GM23248 (cell line): ENCODE measurements around the gene PPP1R37. TPM values are rescaled to one million over a fixed set of nuclear protein-coding genes. Genes with fewer than 3 reads are reported as not detected.

ENCODE experiments used
- DNase-seq: peaks from one replicate; pipeline ENCODE4 v3.0.0-alpha.2; 2015
- H2AFZ ChIP-seq: fragments of 200-600 bp; sonication (generic); 2 replicates; pipeline ENCODE4 v1.6.1; 2016; ENCODE audit warnings: antibody characterized with exemption
- H3F3A ChIP-seq: fragments of 200-600 bp; sonication (generic); 2 replicates; pipeline ENCODE4 v1.6.1; 2016; ENCODE audit warnings: mild to moderate bottlenecking, antibody characterized with exemption, mixed run types; ENCODE audit not compliant: insufficient read depth
- H3K27ac ChIP-seq: fragments of 200-600 bp; sonication (generic); 2 replicates; pipeline ENCODE4 v1.5.1; 2016; ENCODE audit warnings: mild to moderate bottlenecking
- H3K27me3 ChIP-seq: fragments of 200-600 bp; sonication (generic); replicated peaks from 2 replicates; pipeline ENCODE4 v1.6.1; 2016; ENCODE audit warnings: mild to moderate bottlenecking; ENCODE audit not compliant: insufficient read depth
- H3K36me3 ChIP-seq: fragments of 200-600 bp; sonication (generic); 2 replicates; pipeline ENCODE4 v1.6.1; 2016; ENCODE audit warnings: low read depth, mild to moderate bottlenecking
- H3K4me1 ChIP-seq: fragments of 200-600 bp; sonication (generic); 2 replicates; pipeline ENCODE4 v1.6.1; 2016; ENCODE audit warnings: mild to moderate bottlenecking; ENCODE audit not compliant: insufficient read depth
- H3K4me2 ChIP-seq: fragments of 200-600 bp; sonication (generic); one replicate; pipeline ENCODE4 v1.6.1; 2016; ENCODE audit warnings: mild to moderate bottlenecking; ENCODE audit not compliant: unreplicated experiment
- H3K4me3 ChIP-seq: fragments of 200-600 bp; sonication (generic); 2 replicates; pipeline ENCODE4 v1.5.1; 2016; ENCODE audit warnings: mild to moderate bottlenecking
- H3K79me2 ChIP-seq: fragments of 200-600 bp; sonication (generic); 2 replicates; pipeline ENCODE4 v1.6.1; 2016; ENCODE audit warnings: mild to moderate bottlenecking; ENCODE audit not compliant: insufficient read depth
- H3K9ac ChIP-seq: fragments of 200-600 bp; sonication (generic); 2 replicates; pipeline ENCODE4 v1.6.1; 2016; ENCODE audit warnings: mild to moderate bottlenecking
- H3K9me2 ChIP-seq: fragments of 200-600 bp; sonication (generic); 2 replicates; pipeline ENCODE4 v1.6.1; 2016; ENCODE audit warnings: mixed run types, mild to moderate bottlenecking, moderate library complexity; ENCODE audit not compliant: insufficient read depth
- H3K9me3 ChIP-seq: fragments of 200-600 bp; sonication (generic); one replicate; pipeline ENCODE4 v1.6.1; 2017; ENCODE audit warnings: low read depth
- H4K20me1 ChIP-seq: fragments of 200-600 bp; sonication (generic); 2 replicates; pipeline ENCODE4 v1.6.0; 2016; ENCODE audit not compliant: insufficient read depth
- EZH2 ChIP-seq: fragments of 200-600 bp; sonication (generic); IDR thresholded peaks from 2 replicates; pipeline ENCODE4 v1.6.1; 2018; ENCODE audit warnings: antibody characterized with exemption, mild to moderate bottlenecking; ENCODE audit not compliant: insufficient read depth, poor library complexity, severe bottlenecking
- EZH2phosphoT487 ChIP-seq: fragments of 200-600 bp; sonication (generic); IDR thresholded peaks from 2 replicates; pipeline ENCODE4 v1.6.1; 2018; ENCODE audit warnings: antibody characterized with exemption, moderate library complexity, mild to moderate bottlenecking, low read depth; ENCODE audit not compliant: insufficient read depth
- WGBS, 2 experiments: methylation state at CpG; one replicate each; pipeline ENCODE4 v1.1.6; 2015 to 2017; ENCODE audit warnings: low lambda C conversion rate in 2 of 2, low coverage in 1 of 2; ENCODE audit errors: missing lambda C conversion rate in 2 of 2; 5-methylcytosine and 5-hydroxymethylcytosine counted together
- in situ Hi-C: fragments of 300-500 bp; cut with MboI; formaldehyde crosslinking; loops from 2 replicates; pipeline ENCODE4 v1.15.0; 2020
- polyA plus RNA-seq: library from polyadenylated mRNA; unstranded; fragments of >200 nt; fragmentation: Nextera tagmentation; extraction: Ambion mirVana; gene quantifications from 2 replicates; pipeline ENCODE4 v1.2.1, GENCODE V29; 2016
- total RNA-seq: library from RNA; depleted of rRNA; stranded (reverse); fragments of >200 nt; shearing (Covaris generic); gene quantifications from 2 replicates; pipeline ENCODE4 v1.2.3, GENCODE V29; 2014

Gene PPP1R37
- total and polyA plus RNA-seq, 2 experiments from 2014 or later = 1.9 to 43.8 TPM

DNA sequence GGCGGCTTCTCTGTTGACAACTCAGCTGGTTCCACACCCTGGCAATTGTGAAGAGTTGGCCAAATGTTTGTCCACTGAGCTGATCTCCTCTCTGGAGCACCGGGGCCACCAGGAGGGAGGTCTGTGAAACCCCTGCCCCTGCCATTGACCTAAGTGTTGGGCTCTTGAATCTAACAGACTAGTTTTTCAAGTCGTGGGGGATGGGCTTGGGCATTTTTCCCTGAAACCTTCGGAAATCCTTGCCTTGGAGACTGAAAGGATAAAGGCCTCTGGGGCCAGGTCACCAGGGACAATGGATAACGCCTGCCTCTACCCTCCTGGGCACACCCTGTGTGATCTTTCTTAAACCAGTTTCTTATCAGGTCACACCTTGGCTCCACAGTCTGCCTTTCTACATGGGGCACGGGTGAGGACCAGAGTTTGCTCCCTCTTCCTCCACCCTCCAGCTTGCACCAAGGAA, 13.0 kb upstream of the PPP1R37 start:
- Histone ChIP-seq H3K9ac (peak overlapping the region; percentile 93), H3K4me3 (peak overlapping the region; percentile 96), H3K9me2 (no peaks in the 10 kb centered on the region), H3K79me2 (peaks cover 54% of the 10 kb centered on the region), H3F3A (peaks cover 5% of the 10 kb centered on the region; the same call in 1 of the 2 replicates), H3K27ac (peak overlapping the region; percentile 60), H3K36me3 (no peaks in the 10 kb centered on the region), H3K27me3 (no peaks in the 10 kb centered on the region), H3K4me2 (peak overlapping the region; percentile 92), H3K9me3 (no peaks in the 10 kb centered on the region), H2AFZ (peak overlapping the region; percentile 94), H4K20me1 (no peaks in the 10 kb centered on the region), H3K4me1 (peaks cover 8% of the 10 kb centered on the region)
- 3% methylated on average over 6 of the region's 6 CpGs for WGBS, 2 experiments
- DNase-seq = no peak
- TF ChIP-seq EZH2 = no peak
- TF ChIP-seq EZH2phosphoT487 = no peak
- in situ Hi-C loops = no loop called here

DNA sequence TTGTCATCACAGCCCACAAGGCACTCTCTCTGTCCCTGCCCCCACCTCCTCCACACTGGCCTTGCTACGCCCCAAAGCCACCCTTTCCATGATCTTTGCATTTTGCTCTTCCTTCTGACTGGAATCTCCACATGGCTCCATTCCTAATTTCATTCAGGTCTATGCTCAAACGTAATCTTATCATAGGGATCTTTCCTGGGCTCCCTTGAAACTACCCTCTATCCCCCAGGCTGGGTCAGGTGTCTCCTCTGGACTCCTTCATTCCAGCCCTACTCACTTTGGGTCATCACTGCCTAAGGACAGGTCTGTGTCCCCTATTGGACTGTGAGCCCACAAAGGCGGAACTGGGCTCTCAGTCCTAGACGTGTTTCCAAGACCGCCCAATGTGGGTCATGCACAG, 10.8 kb upstream of the PPP1R37 start:
- peaks cover 8% of the 10 kb centered on the region for H3K4me1 ChIP-seq
- H4K20me1 ChIP-seq = no peaks in the 10 kb centered on the region
- WGBS, 2 experiments = 91 to 92% methylated on average over 5 of the region's 5 CpGs
- TF ChIP-seq EZH2 = no peak
- TF ChIP-seq EZH2phosphoT487 = no peak
- no peak overlapping the region for H3K4me2 ChIP-seq
- no peak overlapping the region for H3K9ac ChIP-seq
- peaks cover 72% of the 10 kb centered on the region for H3K79me2 ChIP-seq
- no peaks in the 10 kb centered on the region for H3K9me3 ChIP-seq
- H3K27ac ChIP-seq = no peak overlapping the region
- no peak for DNase-seq
- no peaks in the 10 kb centered on the region for H3K9me2 ChIP-seq
- no peaks in the 10 kb centered on the region for H3K36me3 ChIP-seq
- H3K27me3 ChIP-seq = no peaks in the 10 kb centered on the region
- in situ Hi-C loops = no loop called here
- H2AFZ ChIP-seq = no peak overlapping the region
- H3F3A ChIP-seq = no peaks in the 10 kb centered on the region
- H3K4me3 ChIP-seq = no peak overlapping the region

DNA sequence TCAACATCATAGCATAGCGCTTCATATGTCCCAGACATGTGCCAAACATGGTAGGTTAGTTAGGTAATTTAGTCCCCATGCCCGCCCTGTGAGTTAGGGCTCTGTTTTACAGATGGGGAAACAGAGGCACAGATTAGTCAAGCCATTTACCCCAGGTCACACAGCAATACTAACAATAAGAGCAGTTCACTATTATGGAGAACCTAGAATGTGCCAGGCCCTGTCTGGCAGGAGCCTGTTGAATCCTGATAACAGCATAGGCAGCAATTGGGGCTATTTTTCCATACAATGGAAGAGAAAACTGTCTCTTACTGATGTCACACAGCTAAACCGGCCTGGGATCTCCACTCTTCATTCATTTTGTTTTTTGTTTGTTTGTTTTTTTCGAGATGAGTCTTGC, 6.5 kb upstream of the PPP1R37 start:
- WGBS, 2 experiments = 91 to 97% methylated on average over 4 of the region's 4 CpGs
- H3K4me3 ChIP-seq = no peak overlapping the region
- no peaks in the 10 kb centered on the region for H3K27me3 ChIP-seq
- no peaks in the 10 kb centered on the region for H3K9me3 ChIP-seq
- no peaks in the 10 kb centered on the region for H4K20me1 ChIP-seq
- in situ Hi-C loops = no loop called here
- peaks cover 13% of the 10 kb centered on the region for H3F3A ChIP-seq
- no peaks in the 10 kb centered on the region for H3K4me1 ChIP-seq
- TF ChIP-seq EZH2 (no peak), EZH2phosphoT487 (no peak)
- no peaks in the 10 kb centered on the region for H3K9me2 ChIP-seq
- no peak overlapping the region for H3K9ac ChIP-seq
- peaks cover 52% of the 10 kb centered on the region for H3K79me2 ChIP-seq
- H2AFZ ChIP-seq = no peak overlapping the region
- no peak overlapping the region for H3K4me2 ChIP-seq
- H3K36me3 ChIP-seq = no peaks in the 10 kb centered on the region
- no peak for DNase-seq
- no peak overlapping the region for H3K27ac ChIP-seq

DNA sequence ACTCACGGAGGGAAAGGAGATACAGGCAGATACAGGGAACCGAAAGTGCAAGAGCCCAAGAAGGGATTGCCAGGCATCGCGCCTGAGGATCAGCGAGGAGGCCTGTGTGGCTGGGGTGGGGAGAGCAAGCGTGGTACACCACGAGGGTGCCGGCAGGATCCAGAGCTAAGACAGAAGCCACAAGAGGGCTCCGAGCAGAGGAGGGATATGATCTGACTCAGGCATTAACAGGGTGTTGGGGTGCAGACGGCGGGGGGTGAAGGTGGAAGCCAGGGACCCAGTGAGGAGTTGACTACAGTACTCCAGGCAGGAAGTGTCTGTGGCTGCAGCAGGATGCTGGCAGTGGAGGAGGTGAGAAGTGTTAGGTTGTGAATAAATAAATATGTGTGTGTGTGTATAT, 5.4 kb upstream of the PPP1R37 start:
- peaks cover 13% of the 10 kb centered on the region for H3F3A ChIP-seq
- H3K27ac ChIP-seq = no peak overlapping the region
- no peaks in the 10 kb centered on the region for H4K20me1 ChIP-seq
- H3K27me3 ChIP-seq = no peaks in the 10 kb centered on the region
- no peaks in the 10 kb centered on the region for H3K4me1 ChIP-seq
- no peak overlapping the region for H3K4me3 ChIP-seq
- no peak for TF ChIP-seq EZH2
- TF ChIP-seq EZH2phosphoT487 = no peak
- no peaks in the 10 kb centered on the region for H3K36me3 ChIP-seq
- no peak overlapping the region for H3K4me2 ChIP-seq
- H3K79me2 ChIP-seq = peaks cover 42% of the 10 kb centered on the region
- no peak overlapping the region for H3K9ac ChIP-seq
- in situ Hi-C loops = no loop called here
- H2AFZ ChIP-seq = no peak overlapping the region
- H3K9me2 ChIP-seq = no peaks in the 10 kb centered on the region
- DNase-seq = no peak
- H3K9me3 ChIP-seq = no peaks in the 10 kb centered on the region
- WGBS, 2 experiments = 92 to 95% methylated on average over 11 of the region's 11 CpGs

DNA sequence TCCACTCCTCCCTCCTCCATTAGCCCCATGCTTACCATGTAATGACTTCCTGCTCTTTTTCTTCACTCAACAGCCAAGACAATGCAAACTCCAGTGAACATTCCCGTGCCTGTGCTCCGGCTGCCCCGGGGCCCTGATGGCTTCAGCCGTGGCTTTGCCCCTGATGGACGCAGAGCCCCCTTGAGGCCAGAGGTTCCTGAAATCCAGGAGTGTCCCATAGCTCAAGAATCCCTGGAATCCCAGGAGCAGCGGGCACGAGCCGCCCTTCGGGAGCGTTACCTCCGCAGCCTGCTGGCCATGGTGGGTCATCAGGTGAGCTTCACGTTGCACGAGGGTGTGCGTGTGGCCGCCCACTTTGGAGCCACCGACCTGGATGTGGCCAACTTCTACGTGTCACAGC, 2.9 kb upstream of the PPP1R37 start:
- H2AFZ ChIP-seq = no peak overlapping the region
- H3F3A ChIP-seq = peaks cover 13% of the 10 kb centered on the region
- TF ChIP-seq EZH2phosphoT487 (no peak), EZH2 (no peak)
- H3K4me2 ChIP-seq = no peak overlapping the region
- H3K79me2 ChIP-seq = peaks cover 41% of the 10 kb centered on the region
- no peaks in the 10 kb centered on the region for H3K9me3 ChIP-seq
- H3K27ac ChIP-seq = no peak overlapping the region
- H3K4me1 ChIP-seq = 0 out of 2 replicates have a peak, but pooled peaks cover 5% of the 10 kb centered on the region
- H3K9ac ChIP-seq = no peak overlapping the region
- no peak for DNase-seq
- no peaks in the 10 kb centered on the region for H4K20me1 ChIP-seq
- in situ Hi-C loops = no loop called here
- H3K9me2 ChIP-seq = no peaks in the 10 kb centered on the region
- H3K36me3 ChIP-seq = no peaks in the 10 kb centered on the region
- 94 to 95% methylated on average over 17 of the region's 17 CpGs for WGBS, 2 experiments
- H3K27me3 ChIP-seq = no peaks in the 10 kb centered on the region
- H3K4me3 ChIP-seq = no peak overlapping the region
